Neural cell (in vitro differentiated cells): ENCODE data around the gene CAMK2B. TPM values are rescaled to one million over a fixed set of nuclear protein-coding genes. Genes with fewer than 3 reads are reported as not detected.

ENCODE experiments used
- H2AFZ ChIP-seq: fragments of 200-600, 300-800 bp; sonication (generic), shearing (Covaris generic); 2 replicates; pipeline ENCODE4 v1.6.0; 2014; ENCODE audit warnings: low read depth, mild to moderate bottlenecking, antibody characterized with exemption, low read length, moderate library complexity
- H3F3A ChIP-seq: fragments of 200-600 bp; shearing (Covaris generic); 2 replicates; pipeline ENCODE4 v1.6.1; 2016; ENCODE audit warnings: mild to moderate bottlenecking, moderate library complexity, mixed read lengths, antibody characterized with exemption, low read length; ENCODE audit not compliant: insufficient read depth, poor library complexity, severe bottlenecking
- H3K27ac ChIP-seq: fragments of 200-600, 300-800 bp; sonication (generic), shearing (Covaris generic); 2 replicates; pipeline ENCODE4 v1.5.1; 2014; ENCODE audit warnings: mild to moderate bottlenecking, low read length, moderate library complexity
- H3K27me3 ChIP-seq: fragments of 300-800, 200-600 bp; sonication (generic), shearing (Covaris generic); 2 replicates; pipeline ENCODE4 v1.6.0; 2014; ENCODE audit warnings: mild to moderate bottlenecking, low read depth, low read length, moderate library complexity; ENCODE audit not compliant: insufficient read depth
- H3K36me3 ChIP-seq: fragments of 300-800, 200-600 bp; sonication (generic), shearing (Covaris generic); 2 replicates; pipeline ENCODE4 v1.5.1; 2014; ENCODE audit warnings: mild to moderate bottlenecking, antibody characterized with exemption, low read length, moderate library complexity; ENCODE audit not compliant: insufficient read depth
- H3K4me2 ChIP-seq: fragments of 300-800, 200-600 bp; sonication (generic), shearing (Covaris generic); 2 replicates; pipeline ENCODE4 v1.6.0; 2014; ENCODE audit warnings: mild to moderate bottlenecking, low read length
- H3K4me3 ChIP-seq: fragments of 300-800, 200-600 bp; sonication (generic), shearing (Covaris generic); 2 replicates; pipeline ENCODE4 v1.5.1; 2014; ENCODE audit warnings: mild to moderate bottlenecking, low read length, moderate library complexity
- H3K79me2 ChIP-seq: fragments of 200-600 bp; shearing (Covaris generic); replicated peaks from 2 replicates; pipeline ENCODE4 v1.6.0; 2014; ENCODE audit warnings: mild to moderate bottlenecking, low read length, moderate library complexity; ENCODE audit not compliant: insufficient read depth
- H3K9ac ChIP-seq: fragments of 300-800, 200-600 bp; sonication (generic), shearing (Covaris generic); 2 replicates; pipeline ENCODE4 v1.6.1; 2016; ENCODE audit warnings: mild to moderate bottlenecking, low read length, mixed read lengths
- H3K9me2 ChIP-seq: fragments of 200-600 bp; shearing (Covaris generic); 2 replicates; pipeline ENCODE4 v1.6.1; 2016; ENCODE audit warnings: mild to moderate bottlenecking, low read length, mixed read lengths; ENCODE audit not compliant: insufficient read depth
- H3K9me3 ChIP-seq: fragments of 200-600, 300-800 bp; sonication (generic), shearing (Covaris generic); 2 replicates; pipeline ENCODE4 v1.6.1; 2016; ENCODE audit warnings: mild to moderate bottlenecking, mixed run types, low read length, moderate library complexity, mixed read lengths
- H4K20me1 ChIP-seq: fragments of 200-600 bp; shearing (Covaris generic); 2 replicates; pipeline ENCODE4 v1.6.1; 2016; ENCODE audit warnings: mild to moderate bottlenecking, mixed run types; ENCODE audit not compliant: insufficient read depth
- CTCF ChIP-seq: fragments of 450-650 bp; IDR thresholded peaks from 2 replicates; pipeline ENCODE4 v1.5.1; 2014; ENCODE audit warnings: antibody characterized with exemption, mild to moderate bottlenecking, moderate library complexity; ENCODE audit not compliant: poor library complexity, severe bottlenecking
- EP300 ChIP-seq: fragments of 450-650 bp; conservative IDR thresholded peaks from 2 replicates; pipeline ENCODE4 v1.6.1; 2014; ENCODE audit warnings: antibody characterized with exemption, mild to moderate bottlenecking, moderate library complexity; ENCODE audit not compliant: poor library complexity, severe bottlenecking
- EZH2 ChIP-seq: fragments of 200-600, 300-800 bp; shearing (Covaris generic), sonication (generic); IDR thresholded peaks from 2 replicates; pipeline ENCODE4 v1.6.1; 2014; ENCODE audit warnings: antibody characterized with exemption, low read length, borderline replicate concordance, mild to moderate bottlenecking; ENCODE audit not compliant: insufficient read depth, poor library complexity, severe bottlenecking
- MXI1 ChIP-seq: fragments of 450-650 bp; conservative IDR thresholded peaks from 2 replicates; pipeline ENCODE4 v1.6.1; 2014; ENCODE audit warnings: antibody characterized with exemption, mild to moderate bottlenecking; ENCODE audit not compliant: poor library complexity, severe bottlenecking
- POLR2AphosphoS5 ChIP-seq: IDR thresholded peaks from 2 replicates; pipeline ENCODE4 v1.6.1; 2012
- RAD21 ChIP-seq: fragments of 450-650 bp; conservative IDR thresholded peaks from 2 replicates; pipeline ENCODE4 v1.6.1; 2014; ENCODE audit warnings: antibody characterized with exemption, mild to moderate bottlenecking, moderate library complexity
- REST ChIP-seq: IDR thresholded peaks from 2 replicates; pipeline ENCODE4 v1.6.1; 2012; ENCODE audit warnings: borderline replicate concordance
- SMC3 ChIP-seq: fragments of 450-650 bp; conservative IDR thresholded peaks from 2 replicates; pipeline ENCODE4 v1.6.1; 2014; ENCODE audit warnings: antibody characterized with exemption, mild to moderate bottlenecking, moderate library complexity; ENCODE audit not compliant: poor library complexity
- TAF1 ChIP-seq: IDR thresholded peaks from 2 replicates; pipeline ENCODE4 v1.6.1; 2012; ENCODE audit warnings: low read depth
- polyA plus RNA-seq: library from polyadenylated mRNA; depleted of rRNA; stranded (reverse); fragments of >200 nt; gene quantifications from 2 replicates; pipeline ENCODE4 v1.2.3, GENCODE V29; 2014

CAMK2B gene
- polyA plus RNA-seq, 1 donor from 2014 or later, result 67.3 TPM

GRCh38 chr7:44220358-44221112 is 104.9 kb downstream of the CAMK2B start:
- Histone ChIP-seq H3K9ac (no peak overlapping the region), H3K9me3 (peaks cover 5% of the 10 kb centered on the region), H3K4me3 (no peak overlapping the region), H3K36me3 (no peaks in the 10 kb centered on the region), H3K9me2 (no peaks in the 10 kb centered on the region), H3K27ac (no peak overlapping the region), H3K27me3 (no peaks in the 10 kb centered on the region), H2AFZ (no peak overlapping the region), H3F3A (no peaks in the 10 kb centered on the region), H3K79me2 (no peaks in the 10 kb centered on the region), H4K20me1 (no peaks in the 10 kb centered on the region), H3K4me2 (no peak overlapping the region)
- TF ChIP-seq POLR2AphosphoS5 (no peak), EZH2 (no peak), RAD21 (no peak), TAF1 (no peak), EP300 (no peak), MXI1 (no peak), SMC3 (no peak), CTCF (no peak), REST (no peak)

- H3F3A ChIP-seq, result no peaks in the 10 kb centered on the region
- H3K4me2 ChIP-seq, result no peak overlapping the region
- H3K9ac ChIP-seq, result no peak overlapping the region
- H3K9me2 ChIP-seq, result no peaks in the 10 kb centered on the region
- H3K79me2 ChIP-seq, result no peaks in the 10 kb centered on the region
- H4K20me1 ChIP-seq, result no peaks in the 10 kb centered on the region
- H3K36me3 ChIP-seq, result no peaks in the 10 kb centered on the region
- no peak overlapping the region for H2AFZ ChIP-seq
- H3K9me3 ChIP-seq, result peaks cover 5% of the 10 kb centered on the region
- no peak overlapping the region for H3K4me3 ChIP-seq
- no peaks in the 10 kb centered on the region for H3K27me3 ChIP-seq
- no peak overlapping the region for H3K27ac ChIP-seq
- TF ChIP-seq MXI1 (no peak), POLR2AphosphoS5 (no peak), REST (no peak), SMC3 (no peak), EP300 (no peak), EZH2 (no peak), TAF1 (no peak), RAD21 (no peak), CTCF (no peak)
These were observed 105.4 kb downstream of the CAMK2B start for GRCh38 chr7:44220046-44220357.
